Bronchial epithelial cell (primary cell): ENCODE data around the gene SCML1. TPM values are rescaled to one million over a fixed set of nuclear protein-coding genes. Genes with fewer than 3 reads are reported as not detected.

ENCODE experiments used
- DNase-seq: peaks from one replicate; pipeline ENCODE4 v3.0.0-alpha.2; 2010; ENCODE audit warnings: low read depth
- FAIRE-seq: peaks from 2 replicates; lab custom pipeline; 2011; peaks lifted over from hg19 to GRCh38; lab: Jason Lieb, UNC
- H3K27me3 ChIP-seq: 2 replicates; pipeline ENCODE4 v1.5.1; 2011; ENCODE audit warnings: low read length; ENCODE audit not compliant: control insufficient read depth, insufficient read depth
- H3K36me3 ChIP-seq: 2 replicates; pipeline ENCODE4 v1.5.1; 2011; ENCODE audit warnings: low read length; ENCODE audit not compliant: control insufficient read depth, insufficient read depth
- H3K4me3 ChIP-seq: 2 replicates; pipeline ENCODE4 v1.5.1; 2011; ENCODE audit warnings: mild to moderate bottlenecking, low read depth, low read length, control low read depth
- total RNA-seq: library from RNA; depleted of rRNA; stranded (reverse); fragments of >200 nt; gene quantifications from 2 replicates; pipeline ENCODE4 v1.2.1, GENCODE V29; 2014
- TF ChIP-seq, protein P1 (sequence below): IDR thresholded peaks from 2 replicates; pipeline ENCODE4 v1.5.1; 2011; ENCODE audit warnings: mild to moderate bottlenecking, moderate library complexity, low read length, control low read depth, inconsistent platforms; ENCODE audit not compliant: insufficient read depth, severe bottlenecking

The SCML1 gene
- total RNA-seq, 1 donor from 2014 or later = 4.2 TPM

DNA sequence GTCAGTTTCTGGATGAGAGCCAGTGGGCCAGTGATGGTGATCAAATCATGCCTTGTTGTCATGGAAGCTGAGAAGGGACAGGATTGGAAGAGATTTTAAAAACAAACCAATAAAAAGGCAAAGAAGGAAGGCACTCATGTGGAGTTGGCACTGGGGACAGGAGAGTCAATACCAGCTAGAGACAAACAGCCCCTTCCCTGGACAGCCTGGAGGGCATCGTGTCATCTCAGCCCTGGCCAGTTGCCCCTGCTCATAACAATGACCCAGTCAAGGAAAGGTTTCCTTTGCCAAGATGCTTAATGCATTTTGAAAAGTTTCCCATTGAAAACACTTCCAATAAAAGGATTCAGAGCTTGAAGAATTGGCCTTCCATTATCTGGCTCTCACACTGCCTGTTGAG is 55.5 kb downstream of the SCML1 start:
- TF ChIP-seq, protein P1, sequence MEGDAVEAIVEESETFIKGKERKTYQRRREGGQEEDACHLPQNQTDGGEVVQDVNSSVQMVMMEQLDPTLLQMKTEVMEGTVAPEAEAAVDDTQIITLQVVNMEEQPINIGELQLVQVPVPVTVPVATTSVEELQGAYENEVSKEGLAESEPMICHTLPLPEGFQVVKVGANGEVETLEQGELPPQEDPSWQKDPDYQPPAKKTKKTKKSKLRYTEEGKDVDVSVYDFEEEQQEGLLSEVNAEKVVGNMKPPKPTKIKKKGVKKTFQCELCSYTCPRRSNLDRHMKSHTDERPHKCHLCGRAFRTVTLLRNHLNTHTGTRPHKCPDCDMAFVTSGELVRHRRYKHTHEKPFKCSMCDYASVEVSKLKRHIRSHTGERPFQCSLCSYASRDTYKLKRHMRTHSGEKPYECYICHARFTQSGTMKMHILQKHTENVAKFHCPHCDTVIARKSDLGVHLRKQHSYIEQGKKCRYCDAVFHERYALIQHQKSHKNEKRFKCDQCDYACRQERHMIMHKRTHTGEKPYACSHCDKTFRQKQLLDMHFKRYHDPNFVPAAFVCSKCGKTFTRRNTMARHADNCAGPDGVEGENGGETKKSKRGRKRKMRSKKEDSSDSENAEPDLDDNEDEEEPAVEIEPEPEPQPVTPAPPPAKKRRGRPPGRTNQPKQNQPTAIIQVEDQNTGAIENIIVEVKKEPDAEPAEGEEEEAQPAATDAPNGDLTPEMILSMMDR = no peak
- no peak overlapping the region for H3K4me3 ChIP-seq
- FAIRE-seq (no peak), DNase-seq (no peak)
- no peaks in the 10 kb centered on the region for H3K27me3 ChIP-seq
- no peaks in the 10 kb centered on the region for H3K36me3 ChIP-seq

DNA sequence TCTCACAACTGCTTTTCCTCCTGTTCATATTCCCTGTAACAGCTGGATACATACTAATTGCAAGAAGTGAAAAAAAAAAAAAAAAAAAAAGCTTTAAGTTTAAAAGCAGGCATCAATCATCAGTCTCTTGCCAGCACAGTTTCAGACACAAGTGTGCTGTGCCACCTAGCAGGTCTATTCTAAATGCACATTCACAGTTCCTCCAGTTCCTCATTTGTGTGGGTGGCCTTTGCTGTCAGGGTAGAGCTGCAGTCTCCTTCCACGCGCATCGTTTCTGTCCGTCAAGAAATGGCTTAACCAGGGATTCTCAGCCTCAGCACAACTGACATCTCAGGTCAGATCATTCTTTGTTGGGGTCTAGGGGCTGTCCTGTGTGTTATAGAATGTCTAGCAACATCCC is 61.6 kb downstream of the SCML1 start:
- no peaks in the 10 kb centered on the region for H3K27me3 ChIP-seq
- no peaks in the 10 kb centered on the region for H3K36me3 ChIP-seq
- DNase-seq (no peak), FAIRE-seq (no peak)
- H3K4me3 ChIP-seq = no peak overlapping the region
- TF ChIP-seq, protein P1 = no peak

DNA sequence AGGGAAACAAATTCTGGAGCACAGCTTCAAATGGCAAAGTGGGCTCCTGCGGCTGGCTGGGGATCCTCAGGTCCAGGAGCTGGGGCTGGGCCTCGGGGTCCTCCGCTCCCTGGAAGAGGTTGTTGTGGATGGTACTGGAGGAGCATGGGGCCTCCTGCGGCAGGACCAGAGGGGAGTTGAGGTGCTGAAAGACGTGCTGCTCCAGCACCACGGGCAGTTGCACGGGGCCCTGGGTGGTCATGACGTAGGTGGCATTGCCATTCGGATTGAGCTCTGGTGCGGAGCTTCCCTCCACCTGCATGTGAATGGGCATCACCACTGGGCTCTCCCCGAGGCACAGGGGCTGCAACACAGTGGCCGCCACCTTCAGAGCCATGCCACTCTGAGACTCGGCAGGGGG is 64.1 kb downstream of the SCML1 start:
- FAIRE-seq = no peak
- Histone ChIP-seq H3K27me3 (no peaks in the 10 kb centered on the region), H3K36me3 (no peaks in the 10 kb centered on the region), H3K4me3 (no peak overlapping the region)
- no peak for DNase-seq
- TF ChIP-seq, protein P1 = no peak

DNA sequence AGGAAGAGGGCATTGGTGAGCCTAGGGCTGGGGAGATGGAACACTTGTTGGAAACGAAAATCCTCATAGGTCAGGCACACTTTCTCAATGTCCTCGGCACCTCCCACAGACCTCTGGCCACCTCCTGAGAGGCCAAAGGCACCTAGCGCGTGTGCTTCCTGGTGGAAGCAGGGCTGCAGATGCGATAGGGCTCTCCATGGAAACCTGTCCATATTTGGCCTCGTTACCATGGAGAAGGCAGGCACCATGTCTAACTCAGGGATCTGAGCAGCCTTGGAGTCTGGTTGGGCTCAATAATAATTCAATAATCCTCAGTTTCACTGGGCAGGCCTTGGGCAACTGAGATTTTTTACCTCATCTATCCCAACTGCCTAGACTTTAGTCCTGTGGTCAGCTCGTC is 65.5 kb downstream of the SCML1 start:
- no peaks in the 10 kb centered on the region for H3K27me3 ChIP-seq
- FAIRE-seq = no peak
- TF ChIP-seq, protein P1 = no peak

GRCh38 chrX:17803449-17803848 is 66.2 kb downstream of the SCML1 start:
- FAIRE-seq (no peak), DNase-seq (no peak)
- TF ChIP-seq, protein P1 = no peak
- Histone ChIP-seq H3K27me3 (no peaks in the 10 kb centered on the region), H3K4me3 (no peak overlapping the region), H3K36me3 (no peaks in the 10 kb centered on the region)

More for the DNA sequence above, 65.5 kb downstream of the SCML1 start:
- Histone ChIP-seq H3K4me3 (no peak overlapping the region), H3K36me3 (no peaks in the 10 kb centered on the region)
- no peak for DNase-seq

Other genes with a start within 250 kb of the SCML1 start
- gene RAI2, start 123.8 kb downstream of the SCML1 start, total RNA-seq = not detected in 2 replicates